ENCODE results near the gene OR2A25. TPM values are rescaled to one million over a fixed set of nuclear protein-coding genes. Genes with fewer than 3 reads are reported as not detected.

OR2A25 gene
- total and polyA plus RNA-seq, 10 of the 15 experiments (the other 5 are each of a cell fraction or from before 2014, with no cell fraction given) = not detected

DNA sequence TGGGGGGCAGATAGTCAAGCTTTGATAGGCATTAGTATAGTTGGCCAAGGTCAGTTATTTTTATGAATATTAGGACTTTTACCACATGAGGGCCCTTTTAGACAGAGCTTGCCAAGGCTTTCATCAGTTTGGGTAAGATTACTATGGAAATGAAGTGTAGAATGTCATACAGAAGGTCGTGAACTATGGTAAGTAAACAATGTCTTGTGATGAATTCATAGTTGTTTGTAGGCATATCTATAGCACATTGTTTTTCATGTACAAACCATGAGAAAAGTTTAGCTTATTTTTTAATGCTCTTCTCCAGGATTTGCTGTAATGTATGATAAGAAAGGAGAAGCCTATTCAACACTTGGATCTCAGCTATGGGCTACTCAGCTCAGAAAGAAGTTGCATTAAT is 44.0 kb downstream of the OR2A25 start:
- ATAC-seq (no peak), FAIRE-seq (no peak), DNase-seq (ENCODE audit: low read depth, low spot score) (no peak)
- no TSS peak for BruUV-seq (replicated peaks)
- Histone ChIP-seq H3K36me3 (ENCODE audit: control insufficient read depth in 2 of 2, insufficient read depth in 2 of 2, low read length in 1 of 2) (no peaks in the 10 kb centered on the region), H3K9ac (ENCODE audit: control insufficient read depth, insufficient read depth, low read length) (no peak overlapping the region), H2AFZ (ENCODE audit: control insufficient read depth, low read depth, low read length) (no peak overlapping the region), H3K4me1 (ENCODE audit: control insufficient read depth, insufficient read depth, low read length) (no peaks in the 10 kb centered on the region), H3K27ac (ENCODE audit: control insufficient read depth, insufficient read depth) (no peak overlapping the region), H4K20me1 (ENCODE audit: control insufficient read depth, insufficient read depth) (no peaks in the 10 kb centered on the region), H3K4me2 (ENCODE audit: control insufficient read depth, insufficient read depth) (no peak overlapping the region), H3K79me2 (ENCODE audit: control insufficient read depth, insufficient read depth, low read length) (no peaks in the 10 kb centered on the region), H3K9me3 (replicated peaks; ENCODE audit: control insufficient read depth, insufficient read depth, low read length) (no peaks in the 10 kb centered on the region), H3K4me3 (no peak overlapping the region), H3K27me3 (replicated peaks in 1 of 2; ENCODE audit: control insufficient read depth in 2 of 2, insufficient read depth in 2 of 2, low read length in 1 of 2) (no peaks in the 10 kb centered on the region)
- SMC1A ChIA-PET (ENCODE audit: uncharacterized antibody, unreplicated experiment) = interaction anchor here (0.6 to 2.3 kb wide), 3 partner anchors 13 to 23 kb away, joined by 3 to 7 read pairs (median 3); no protein-coding TSS in a partner anchor
- POLR2A ChIA-PET = no interaction called here
- RAD21 ChIA-PET (ENCODE audit: unreplicated experiment) = interaction anchor here (2.0 kb wide), 1 partner anchor 14 kb away, joined by 6 read pairs; no protein-coding TSS in a partner anchor
- CTCF ChIA-PET = interaction anchor here (1.9 kb wide), 1 partner anchor 14 kb away, joined by 10 read pairs; no protein-coding TSS in a partner anchor
- in situ Hi-C loops (cut with MboI) (no loop called here), intact Hi-C loops (cut with micrococcal nuclease; ENCODE audit: unreplicated experiment) (no loop called here)
- 0% methylated on average over 1 of the region's 1 CpG for WGBS (ENCODE audit: insufficient coverage, insufficient replicate concordance, low lambda C conversion rate, missing lambda C conversion rate)
- no peak for TF ChIP-seq RFX5 (IDR thresholded peaks at IDR 0.05; ENCODE audit: low read depth, low read length)
- no peak for TF ChIP-seq SMAD5 (IDR thresholded peaks at IDR 0.05; ENCODE audit: low read depth)
- TF ChIP-seq SMAD1 (IDR thresholded peaks at IDR 0.05; ENCODE audit: low read depth, partially characterized antibody) = no peak
- no peak for TF ChIP-seq NBN (IDR thresholded peaks at IDR 0.05)
- no peak for TF ChIP-seq HDGF (IDR thresholded peaks at IDR 0.05)
- TF ChIP-seq NFXL1 (IDR thresholded peaks at IDR 0.05; ENCODE audit: borderline replicate concordance) = no peak

DNA sequence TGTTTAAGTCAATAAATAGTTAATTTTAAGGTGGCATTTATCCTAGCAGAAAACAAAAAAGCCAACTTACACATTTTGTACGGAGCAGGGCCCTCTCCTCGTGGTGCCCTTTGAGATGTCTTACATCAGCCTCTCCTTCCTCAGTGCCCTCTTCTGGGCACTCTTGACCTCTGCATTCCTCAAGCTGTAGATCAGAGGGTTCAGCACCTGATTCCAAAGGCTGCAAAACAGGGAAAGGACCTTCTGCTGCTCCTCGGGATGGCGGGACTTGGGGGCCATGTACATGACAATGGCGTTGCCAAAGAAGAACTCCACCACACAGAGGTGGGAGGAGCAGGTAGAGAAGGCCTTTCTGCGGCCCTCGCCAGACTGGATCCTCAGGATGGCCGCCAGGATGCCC is 48.7 kb downstream of the OR2A25 start:
- ChIA-PET POLR2A (no interaction called here), RAD21 (ENCODE audit: unreplicated experiment) (no interaction called here), SMC1A (ENCODE audit: uncharacterized antibody, unreplicated experiment) (no interaction called here), CTCF (no interaction called here)
- Histone ChIP-seq H2AFZ (ENCODE audit: control insufficient read depth, low read depth, low read length) (no peak overlapping the region), H3K4me1 (ENCODE audit: control insufficient read depth, insufficient read depth, low read length) (no peaks in the 10 kb centered on the region), H3K4me3 (no peak overlapping the region), H4K20me1 (ENCODE audit: control insufficient read depth, insufficient read depth) (no peaks in the 10 kb centered on the region), H3K36me3 (ENCODE audit: control insufficient read depth in 2 of 2, insufficient read depth in 2 of 2, low read length in 1 of 2) (no peaks in the 10 kb centered on the region), H3K27me3 (replicated peaks in 1 of 2; ENCODE audit: control insufficient read depth in 2 of 2, insufficient read depth in 2 of 2, low read length in 1 of 2) (no peaks in the 10 kb centered on the region), H3K27ac (ENCODE audit: control insufficient read depth, insufficient read depth) (no peak overlapping the region), H3K9me3 (replicated peaks; ENCODE audit: control insufficient read depth, insufficient read depth, low read length) (no peaks in the 10 kb centered on the region), H3K9ac (ENCODE audit: control insufficient read depth, insufficient read depth, low read length) (no peak overlapping the region), H3K4me2 (ENCODE audit: control insufficient read depth, insufficient read depth) (no peak overlapping the region), H3K79me2 (ENCODE audit: control insufficient read depth, insufficient read depth, low read length) (no peaks in the 10 kb centered on the region)
- FAIRE-seq (no peak), DNase-seq (ENCODE audit: low read depth, low spot score) (no peak), ATAC-seq (no peak)
- BruUV-seq (replicated peaks) = no TSS peak
- in situ Hi-C loops (cut with MboI) (no loop called here), intact Hi-C loops (cut with micrococcal nuclease; ENCODE audit: unreplicated experiment) (no loop called here)
- TF ChIP-seq, protein P1, sequence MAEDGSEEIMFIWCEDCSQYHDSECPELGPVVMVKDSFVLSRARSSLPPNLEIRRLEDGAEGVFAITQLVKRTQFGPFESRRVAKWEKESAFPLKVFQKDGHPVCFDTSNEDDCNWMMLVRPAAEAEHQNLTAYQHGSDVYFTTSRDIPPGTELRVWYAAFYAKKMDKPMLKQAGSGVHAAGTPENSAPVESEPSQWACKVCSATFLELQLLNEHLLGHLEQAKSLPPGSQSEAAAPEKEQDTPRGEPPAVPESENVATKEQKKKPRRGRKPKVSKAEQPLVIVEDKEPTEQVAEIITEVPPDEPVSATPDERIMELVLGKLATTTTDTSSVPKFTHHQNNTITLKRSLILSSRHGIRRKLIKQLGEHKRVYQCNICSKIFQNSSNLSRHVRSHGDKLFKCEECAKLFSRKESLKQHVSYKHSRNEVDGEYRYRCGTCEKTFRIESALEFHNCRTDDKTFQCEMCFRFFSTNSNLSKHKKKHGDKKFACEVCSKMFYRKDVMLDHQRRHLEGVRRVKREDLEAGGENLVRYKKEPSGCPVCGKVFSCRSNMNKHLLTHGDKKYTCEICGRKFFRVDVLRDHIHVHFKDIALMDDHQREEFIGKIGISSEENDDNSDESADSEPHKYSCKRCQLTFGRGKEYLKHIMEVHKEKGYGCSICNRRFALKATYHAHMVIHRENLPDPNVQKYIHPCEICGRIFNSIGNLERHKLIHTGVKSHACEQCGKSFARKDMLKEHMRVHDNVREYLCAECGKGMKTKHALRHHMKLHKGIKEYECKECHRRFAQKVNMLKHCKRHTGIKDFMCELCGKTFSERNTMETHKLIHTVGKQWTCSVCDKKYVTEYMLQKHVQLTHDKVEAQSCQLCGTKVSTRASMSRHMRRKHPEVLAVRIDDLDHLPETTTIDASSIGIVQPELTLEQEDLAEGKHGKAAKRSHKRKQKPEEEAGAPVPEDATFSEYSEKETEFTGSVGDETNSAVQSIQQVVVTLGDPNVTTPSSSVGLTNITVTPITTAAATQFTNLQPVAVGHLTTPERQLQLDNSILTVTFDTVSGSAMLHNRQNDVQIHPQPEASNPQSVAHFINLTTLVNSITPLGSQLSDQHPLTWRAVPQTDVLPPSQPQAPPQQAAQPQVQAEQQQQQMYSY (CRISPR knock-in tag; IDR thresholded peaks at IDR 0.05) = no peak
- WGBS (ENCODE audit: insufficient coverage, insufficient replicate concordance, low lambda C conversion rate, missing lambda C conversion rate) = 18% methylated on average over 8 of the region's 8 CpGs

Data from GM12878 (cell line).